ENCODE data around the gene TBCE.

DNA sequence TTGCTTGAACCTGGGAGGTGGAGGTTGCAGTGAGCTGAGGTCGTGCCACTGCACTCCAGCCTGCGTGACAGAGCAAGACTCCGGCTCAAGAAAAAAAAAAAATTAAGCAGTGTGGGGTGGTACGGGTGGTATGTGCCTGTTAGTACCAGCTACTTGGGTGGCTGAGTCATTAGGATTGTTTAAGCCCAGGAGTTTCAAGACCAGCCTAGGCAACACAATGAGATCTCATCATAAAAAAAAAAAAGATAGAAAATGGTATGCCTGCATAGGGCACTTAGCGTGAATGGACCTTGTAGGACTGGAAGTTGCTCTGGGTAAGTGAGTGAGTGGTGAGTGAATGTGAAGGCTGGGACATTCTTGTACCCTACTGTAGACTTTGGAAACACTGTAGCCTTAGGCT is 37.0 kb downstream of the TBCE start:
- TF ChIP-seq CTCF (IDR thresholded peaks at IDR 0.05) (no peak), ZFX (IDR thresholded peaks at IDR 0.05; ENCODE audit: borderline replicate concordance) (no peak)

Data from 22Rv1 (cell line).